T-helper 1 cell (primary cell): ENCODE measurements around the gene CFAP99.

ENCODE experiments used
- DNase-seq, 5 donors: peaks; one replicate each; pipeline ENCODE4 v3.0.0-alpha.2; 2012 to 2020

Gene CFAP99

DNA sequence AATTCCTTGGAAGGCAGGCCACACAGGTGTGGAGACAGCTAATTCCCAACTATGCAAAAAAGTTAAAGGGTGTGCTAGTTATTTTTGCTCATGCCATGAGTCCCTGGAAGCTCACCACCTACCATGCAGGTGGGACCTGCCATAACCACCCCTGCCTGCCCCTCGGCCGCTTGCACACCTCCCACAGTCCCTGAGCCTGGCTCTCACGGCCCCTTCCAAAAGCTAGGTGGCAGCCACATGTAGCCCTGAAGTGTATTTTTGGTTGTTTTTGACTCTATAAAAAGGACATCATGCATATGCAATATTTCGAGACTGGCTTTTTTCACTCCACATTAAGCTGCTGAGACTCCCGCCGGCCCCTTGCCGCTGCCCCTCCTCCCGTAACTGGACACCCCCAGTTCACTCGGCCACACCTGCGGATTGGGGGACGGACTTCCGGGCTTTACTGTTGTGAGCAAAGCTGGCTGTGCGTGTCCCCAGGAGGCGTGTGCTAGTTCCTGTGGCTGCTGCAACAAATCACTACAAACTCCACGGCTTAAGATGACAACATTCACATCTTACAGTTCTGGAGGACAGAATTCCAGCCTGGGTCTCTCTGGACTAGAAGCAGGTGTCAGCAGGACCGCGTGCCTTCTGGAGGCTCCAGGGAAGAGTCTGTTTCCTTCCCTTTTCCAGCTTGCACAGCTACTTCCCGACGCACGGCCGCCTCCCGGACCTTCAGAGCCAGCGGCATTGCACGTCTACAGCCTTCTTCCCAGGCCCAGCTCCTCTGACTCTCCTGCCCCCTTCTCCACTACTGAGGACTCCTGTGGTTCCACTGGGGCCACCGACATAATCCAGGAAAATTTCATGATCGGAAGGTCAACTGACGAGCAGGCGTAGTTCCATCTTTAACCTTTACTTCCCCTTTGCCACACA, 25.1 kb upstream of the CFAP99 start:
- no peak for DNase-seq

DNA sequence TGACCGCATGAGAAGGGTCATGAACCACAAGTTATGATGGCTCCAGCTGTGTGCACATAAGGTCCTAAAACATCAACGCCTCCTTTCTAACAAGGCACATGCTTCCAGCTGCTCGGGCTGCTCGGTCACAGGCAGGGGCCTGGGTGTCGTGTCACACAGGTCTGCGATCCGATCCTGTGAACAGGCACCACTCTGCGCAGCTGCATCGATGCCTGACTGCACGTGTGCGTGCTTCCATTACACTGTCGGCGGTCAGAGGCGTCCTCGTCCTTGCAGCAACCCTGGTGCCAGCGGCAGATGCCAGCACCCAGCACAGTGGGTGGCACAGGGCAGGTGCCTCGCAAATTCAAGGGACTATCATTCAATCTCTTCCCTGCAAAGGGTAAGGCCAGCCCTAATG, 24.2 kb upstream of the CFAP99 start:
- no peak for DNase-seq

DNA sequence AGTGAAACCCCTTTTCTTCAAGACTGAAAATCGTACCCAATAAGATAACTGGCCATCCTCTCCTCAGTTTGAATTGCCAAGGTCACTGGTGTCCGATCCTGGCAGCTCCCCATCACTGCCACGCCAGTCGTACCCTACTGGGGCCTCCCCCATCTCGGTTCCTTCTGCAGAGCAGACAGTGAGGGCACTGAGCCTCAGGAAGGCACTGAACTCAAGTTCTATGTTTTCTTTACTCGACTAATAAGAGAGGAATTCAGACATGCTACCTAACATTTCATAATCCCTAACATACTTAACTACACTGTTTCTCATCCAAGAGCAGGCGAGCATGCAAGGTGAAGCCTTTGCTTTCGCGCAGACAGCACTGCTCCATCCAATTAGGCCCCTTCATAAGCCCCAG, 23.7 kb upstream of the CFAP99 start:
- DNase-seq, result no peak

DNA sequence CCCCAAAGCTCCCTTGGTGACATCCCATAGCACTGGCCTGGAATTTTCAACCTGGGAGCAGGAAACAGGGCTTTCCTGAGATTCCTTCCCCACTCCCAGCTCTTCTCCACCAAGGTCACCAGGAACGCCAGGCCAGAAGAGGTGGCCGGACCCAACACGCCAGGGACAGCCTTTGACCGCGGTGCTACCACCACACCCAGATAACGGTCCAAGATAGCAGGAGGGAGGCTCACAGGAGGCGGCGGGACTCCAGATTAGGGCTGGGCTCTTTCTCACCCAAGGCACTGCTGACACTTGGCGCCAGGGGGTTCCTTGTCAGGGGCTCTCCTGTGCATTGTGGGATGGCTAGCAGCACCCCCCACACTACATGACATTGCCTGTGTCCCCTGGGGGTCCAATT, 23.2 kb upstream of the CFAP99 start:
- DNase-seq, result no peak

DNA sequence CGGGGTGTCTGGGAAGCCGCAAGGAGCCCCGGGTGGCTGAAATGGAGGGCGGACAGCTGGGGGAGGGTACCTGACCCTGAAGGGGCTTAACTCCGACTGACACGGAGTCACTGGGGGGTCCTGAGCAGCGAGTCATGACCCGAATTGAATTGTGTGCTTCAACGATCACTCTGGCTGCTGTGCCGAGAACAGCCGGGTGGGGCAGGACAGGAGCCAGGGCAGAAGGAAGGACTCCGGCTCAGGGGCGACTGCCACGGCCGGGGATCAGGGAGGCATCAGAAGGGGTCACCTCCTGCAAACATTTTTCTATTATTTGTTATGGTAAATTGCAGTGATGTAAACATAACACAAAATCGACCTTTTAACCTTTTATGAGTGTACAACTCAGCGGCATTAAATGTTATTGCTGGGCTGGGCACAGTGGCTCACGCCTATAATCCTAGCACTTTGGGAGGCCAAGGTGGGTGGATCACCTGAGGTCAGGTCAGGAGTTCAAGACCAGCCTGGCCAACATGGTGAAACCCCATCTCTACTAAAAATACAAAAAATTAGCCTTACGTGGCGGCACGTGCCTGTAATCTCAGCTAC, 21.9 kb upstream of the CFAP99 start:
- no peak for DNase-seq

DNA sequence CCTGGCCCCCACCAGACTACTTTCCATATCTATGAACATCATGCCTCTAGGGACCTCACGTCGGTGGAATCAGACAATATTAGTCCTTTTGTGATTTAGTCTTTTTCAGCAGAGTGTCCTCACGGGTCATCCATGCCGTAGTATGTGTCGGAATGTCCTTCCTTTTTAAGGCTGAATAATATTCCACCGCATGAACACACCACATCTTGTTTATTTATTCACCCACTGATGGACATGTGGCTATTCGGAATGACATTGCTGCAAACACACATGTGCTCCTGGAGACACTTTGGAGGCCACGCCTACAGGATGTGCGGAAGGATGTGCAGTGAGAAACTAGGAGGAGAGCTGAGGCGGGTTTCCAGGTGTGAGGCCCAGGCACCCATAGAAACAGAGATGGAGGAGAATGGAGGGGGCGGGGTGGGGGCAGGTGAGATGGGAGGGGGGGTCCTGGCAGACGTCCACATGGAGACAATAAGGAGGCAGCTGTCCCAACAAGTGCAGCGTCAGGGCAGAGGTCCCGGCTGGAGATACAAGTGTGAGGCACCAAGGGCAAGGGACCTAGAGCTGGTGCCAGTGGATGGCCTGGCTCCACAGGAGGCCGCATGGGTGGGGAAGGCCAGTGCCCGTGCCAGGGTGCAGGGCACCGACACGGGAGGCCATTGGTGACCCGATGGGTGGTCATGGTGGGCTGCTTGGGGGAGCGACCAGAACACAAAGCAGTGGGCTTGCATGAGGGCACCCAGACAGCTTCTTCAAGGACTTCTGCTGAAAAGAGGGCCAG, 21.0 kb upstream of the CFAP99 start:
- no peak for DNase-seq

DNA sequence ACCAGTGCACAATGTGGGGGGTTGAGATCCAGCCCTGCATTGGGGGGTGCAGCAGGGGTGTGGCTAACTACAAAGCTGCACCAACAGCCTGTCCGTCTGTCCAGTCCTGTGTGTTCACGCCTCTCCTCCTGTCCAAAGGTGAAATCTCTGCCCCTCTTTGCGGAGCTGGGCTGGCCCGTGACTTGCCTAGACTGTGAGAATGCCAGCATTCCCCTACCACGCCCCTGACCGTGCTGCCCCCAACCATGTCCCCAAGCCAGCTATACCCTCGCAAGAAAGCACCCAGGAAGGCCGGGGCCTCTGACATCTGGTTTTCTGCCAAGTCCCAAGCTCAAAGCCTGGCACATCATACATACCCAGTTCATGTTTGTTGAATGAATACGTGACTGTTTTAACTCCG, 19.5 kb upstream of the CFAP99 start:
- DNase-seq, result no peak

DNA sequence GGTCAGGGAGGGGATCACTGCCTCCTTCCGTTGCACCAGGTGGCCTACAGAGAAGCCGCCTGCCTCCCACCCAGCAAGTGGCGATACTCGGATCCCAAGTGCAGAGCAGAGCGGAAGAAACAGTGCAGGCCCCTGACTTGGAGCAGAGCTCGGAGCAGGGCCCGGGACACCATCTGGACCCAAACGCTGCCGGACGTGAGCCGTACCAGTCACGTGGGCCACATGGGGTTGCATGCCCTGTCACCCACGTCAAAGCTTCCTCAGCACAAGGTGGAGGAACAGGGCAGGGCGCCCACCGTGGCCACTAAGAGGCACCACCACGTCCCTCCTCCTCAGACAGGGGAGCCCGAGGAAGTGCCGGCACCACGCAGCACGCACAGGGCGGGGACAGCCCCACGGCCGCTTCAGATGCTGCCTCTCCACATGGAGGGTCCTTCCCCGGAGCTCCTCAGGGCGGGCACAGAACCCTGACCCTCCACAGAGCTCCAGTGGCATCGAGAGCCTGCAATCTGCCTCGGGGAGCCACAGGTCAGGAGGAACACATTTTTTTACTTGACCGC, 19.0 kb upstream of the CFAP99 start:
- DNase-seq, result no peak

DNA sequence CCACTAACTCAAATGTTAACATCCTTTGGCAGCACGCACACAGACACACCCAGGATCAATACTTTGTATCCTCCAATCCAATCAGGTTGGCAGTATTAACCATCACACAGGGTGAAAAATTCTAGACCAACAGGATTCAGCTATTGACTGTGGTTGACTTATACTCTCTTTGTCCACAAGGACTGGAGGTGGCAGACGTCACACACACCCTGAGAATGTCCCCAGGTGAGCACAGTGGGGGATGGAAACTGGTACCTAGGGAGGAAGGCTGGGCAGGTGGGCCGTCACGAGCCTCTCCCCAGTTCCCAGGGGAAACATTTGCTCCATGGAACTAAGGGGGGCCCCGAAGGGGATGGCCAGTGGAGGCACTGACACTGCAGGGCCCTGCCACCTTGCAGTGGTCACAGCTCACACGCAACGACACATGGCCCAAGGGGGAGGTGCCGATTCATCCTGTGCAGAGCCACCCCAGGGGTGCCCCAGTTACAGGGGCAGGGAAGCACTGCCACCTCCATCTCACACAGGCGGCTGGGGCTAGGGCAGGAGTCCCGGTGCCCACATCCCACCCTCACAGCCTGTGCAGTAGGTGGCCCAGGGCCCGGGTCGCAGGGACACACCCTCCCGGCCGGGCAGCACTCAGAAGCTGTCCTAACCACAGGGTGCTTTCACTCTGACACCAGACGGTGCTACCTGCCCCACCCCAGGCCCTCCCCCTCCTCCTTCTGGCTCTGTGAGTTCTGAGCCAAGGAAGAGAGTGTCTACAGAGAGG, 17.7 kb upstream of the CFAP99 start:
- peak in 1 of 5 donors; percentile 43 for DNase-seq

DNA sequence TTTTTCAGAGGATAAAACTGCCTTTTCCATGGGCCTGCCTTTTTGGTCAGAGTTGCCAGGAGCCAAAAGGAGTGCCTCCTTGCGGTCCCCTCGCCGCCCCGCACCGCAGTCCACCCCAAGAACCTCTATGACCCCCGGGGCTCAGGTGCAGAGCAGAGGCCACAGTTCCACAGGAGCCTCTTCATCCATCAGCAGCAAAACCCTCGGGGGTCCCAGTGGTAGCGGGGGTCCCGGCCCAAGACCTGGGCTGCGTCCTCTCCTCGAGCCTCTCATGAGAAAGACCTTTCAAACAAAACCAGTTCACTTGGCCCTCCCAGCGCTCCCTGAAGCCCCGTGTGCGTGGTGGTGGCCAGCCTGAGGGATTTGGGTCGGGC, 17.2 kb upstream of the CFAP99 start:
- no peak for DNase-seq

DNA sequence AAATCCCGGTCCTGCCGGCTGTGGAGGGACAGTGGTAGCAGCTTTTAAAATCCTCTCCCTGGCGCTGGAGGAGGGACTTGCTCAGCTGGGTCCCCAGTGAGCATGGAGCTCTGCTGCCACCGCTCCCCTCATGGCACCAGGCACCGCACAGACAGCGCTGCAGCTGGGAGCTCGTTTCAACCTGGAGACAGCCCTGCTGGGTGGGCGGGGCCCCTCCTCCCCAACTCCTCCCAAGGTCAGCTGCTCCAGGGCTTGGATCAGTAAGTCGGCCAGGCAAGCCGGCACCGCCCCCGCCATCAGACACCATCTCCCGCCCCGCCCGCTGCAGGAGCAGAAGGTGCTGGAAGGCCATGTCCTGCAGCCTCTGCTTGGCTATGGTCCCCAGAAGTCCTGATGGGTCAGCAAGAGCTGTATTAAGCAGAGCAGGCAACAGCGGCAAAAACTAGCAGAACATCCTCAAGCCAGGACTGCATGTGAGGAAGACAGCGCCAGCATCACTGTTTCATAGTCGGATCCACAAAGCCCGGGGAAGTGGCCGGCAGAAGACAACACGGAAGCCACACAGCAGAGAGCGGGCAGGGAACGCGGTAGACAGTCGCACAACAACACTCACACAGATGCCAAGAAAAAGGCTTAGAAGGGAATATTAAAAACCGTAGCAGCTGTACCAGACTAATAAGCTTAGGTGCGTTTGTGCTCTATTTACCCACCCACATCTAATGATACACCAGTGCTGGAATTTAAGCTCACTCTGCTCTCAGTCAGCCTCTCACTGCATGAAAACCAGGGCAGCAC, 16.5 kb upstream of the CFAP99 start:
- DNase-seq, result no peak

DNA sequence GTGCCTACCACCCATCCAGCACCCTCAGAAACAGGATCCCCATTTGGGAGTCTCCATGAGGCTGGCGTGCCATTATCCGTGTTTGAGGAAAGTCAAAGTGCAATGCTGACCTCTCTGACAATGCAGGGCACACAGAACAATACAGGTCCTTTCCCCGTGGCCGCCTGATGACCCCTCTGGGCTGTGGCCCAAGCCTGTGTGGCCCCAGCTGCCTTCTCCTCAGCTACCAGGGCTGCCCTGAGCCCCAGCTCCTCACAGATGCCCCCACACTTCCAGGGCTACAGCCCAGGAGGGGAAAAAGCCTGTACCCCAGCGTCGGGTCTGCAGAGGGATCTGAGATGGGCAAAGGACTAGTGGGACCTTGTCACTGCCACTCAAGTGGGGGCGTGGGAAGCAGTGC, 15.8 kb upstream of the CFAP99 start:
- DNase-seq, result no peak

DNA sequence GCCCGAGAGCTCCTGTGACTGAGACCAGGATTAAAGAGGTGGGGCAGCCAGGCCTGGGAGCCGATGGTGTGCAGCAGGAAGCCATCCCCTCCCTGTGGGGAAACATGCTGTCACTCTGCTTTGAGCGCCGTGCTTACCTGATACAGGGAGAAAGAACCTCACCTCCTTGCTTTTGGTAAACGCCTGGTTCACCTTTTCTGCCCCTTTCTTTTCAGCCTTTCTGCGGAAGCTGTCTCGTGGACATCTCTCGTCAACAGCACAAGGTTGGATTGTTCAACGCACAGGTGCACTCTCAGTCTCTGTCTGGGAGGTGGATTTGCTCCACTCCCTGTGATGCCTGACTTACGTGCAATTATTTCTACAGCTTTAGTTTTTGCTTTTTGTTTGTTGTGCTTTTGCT, 12.3 kb upstream of the CFAP99 start:
- DNase-seq, result no peak

DNA sequence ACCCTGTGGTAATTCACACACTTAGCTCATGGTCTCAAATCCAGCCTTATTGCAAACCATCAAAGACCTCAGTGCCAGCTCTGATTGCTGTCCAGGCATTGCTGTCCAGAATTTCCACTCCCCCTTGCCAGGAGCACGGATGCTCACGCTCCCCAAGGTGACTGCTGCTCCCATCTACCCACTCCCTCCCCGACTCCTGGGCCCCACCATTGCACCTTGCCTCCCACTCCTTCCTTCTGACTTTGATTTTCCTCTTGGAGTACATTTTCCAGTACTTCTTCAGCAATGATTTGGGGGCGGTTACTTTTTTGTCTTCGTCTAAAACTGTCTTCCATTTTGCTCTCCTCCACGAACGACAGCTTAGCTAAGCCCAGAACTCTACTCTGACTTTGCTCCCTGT, 11.8 kb upstream of the CFAP99 start:
- DNase-seq, result no peak

DNA sequence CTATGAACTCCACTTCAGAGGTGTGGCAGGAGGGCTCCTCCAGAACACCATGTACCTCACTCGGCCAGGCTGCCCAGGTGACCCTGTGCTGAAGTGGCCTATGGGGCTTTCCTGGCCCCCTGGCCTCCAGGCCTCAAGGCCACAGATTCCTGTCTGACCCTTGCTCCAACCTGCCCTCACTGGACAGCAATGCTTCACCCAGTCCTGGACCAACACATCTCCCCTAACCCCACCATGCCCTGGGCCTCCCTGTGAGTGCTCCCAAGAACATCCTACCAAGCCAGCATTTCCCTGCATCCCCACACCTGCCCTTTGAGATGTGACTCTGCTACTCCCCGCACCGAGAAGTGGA, 10.8 kb upstream of the CFAP99 start:
- DNase-seq, result no peak

DNA sequence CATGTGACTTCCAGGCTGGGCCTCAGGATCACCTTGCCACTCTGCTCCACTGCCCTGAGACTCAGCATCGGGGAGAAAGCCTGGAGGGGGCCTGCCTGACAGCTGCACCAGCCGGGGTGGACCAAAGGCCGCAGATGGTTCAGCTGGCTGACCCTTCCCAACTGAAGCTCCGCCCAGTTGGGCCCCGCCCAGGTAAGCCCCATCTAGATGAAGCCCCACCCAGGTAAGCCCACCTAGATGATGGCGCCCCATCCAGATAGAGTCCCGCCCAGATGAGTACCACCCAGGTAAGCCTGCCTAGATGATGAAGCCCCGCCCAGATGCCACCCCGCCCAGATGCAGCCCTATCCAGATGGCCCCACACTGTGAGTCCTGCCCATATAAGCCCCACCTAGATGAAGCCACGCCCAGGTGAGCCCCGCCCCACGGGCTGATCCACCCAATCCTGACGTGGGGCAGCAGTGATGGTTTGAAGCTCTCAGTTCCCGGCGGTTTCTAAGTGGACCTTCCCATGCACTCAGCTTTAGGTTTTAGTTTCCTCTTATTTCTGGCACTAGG, 10.3 kb upstream of the CFAP99 start:
- peak in 1 of 5 donors; percentile 26 for DNase-seq

DNA sequence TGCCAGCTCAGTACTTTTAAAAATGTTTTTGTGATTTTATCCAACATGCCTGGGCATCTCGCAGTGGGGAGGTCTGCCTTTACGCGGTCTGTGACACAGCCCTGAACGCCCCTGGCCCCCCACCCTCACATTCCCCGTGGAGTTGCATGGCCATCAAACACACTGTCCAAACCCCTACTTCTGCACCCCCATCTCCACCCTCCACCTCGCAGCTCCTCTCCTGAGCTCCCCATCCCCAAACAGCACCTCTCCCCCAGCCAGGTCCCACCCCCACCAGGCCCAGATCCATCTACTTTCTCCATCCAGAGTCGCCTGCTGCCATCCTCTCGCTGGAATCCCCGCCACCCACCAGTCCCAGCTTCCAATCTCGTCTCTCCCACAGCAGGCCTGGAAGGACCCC, 9.8 kb upstream of the CFAP99 start:
- DNase-seq, result no peak

DNA sequence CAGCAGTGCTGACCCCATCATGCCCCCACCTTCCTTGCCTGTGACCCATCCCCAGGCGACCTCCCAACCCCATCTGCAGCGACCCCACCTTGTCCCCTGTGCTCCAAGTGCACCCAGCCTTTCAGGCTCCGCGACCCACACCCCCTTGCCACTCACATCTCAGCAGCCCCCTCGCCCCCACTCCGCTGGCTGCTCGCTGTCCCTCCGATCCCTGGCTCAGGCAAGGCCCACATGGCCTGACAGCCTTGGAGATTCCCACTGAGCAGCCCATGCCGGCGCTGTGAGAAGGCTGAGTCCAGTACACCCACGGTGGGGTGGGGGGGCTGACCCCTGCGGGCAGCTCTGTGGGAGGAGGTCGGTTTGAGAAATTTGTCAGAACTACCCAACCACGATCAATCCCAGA, 9.4 kb upstream of the CFAP99 start:
- DNase-seq, result no peak

DNA sequence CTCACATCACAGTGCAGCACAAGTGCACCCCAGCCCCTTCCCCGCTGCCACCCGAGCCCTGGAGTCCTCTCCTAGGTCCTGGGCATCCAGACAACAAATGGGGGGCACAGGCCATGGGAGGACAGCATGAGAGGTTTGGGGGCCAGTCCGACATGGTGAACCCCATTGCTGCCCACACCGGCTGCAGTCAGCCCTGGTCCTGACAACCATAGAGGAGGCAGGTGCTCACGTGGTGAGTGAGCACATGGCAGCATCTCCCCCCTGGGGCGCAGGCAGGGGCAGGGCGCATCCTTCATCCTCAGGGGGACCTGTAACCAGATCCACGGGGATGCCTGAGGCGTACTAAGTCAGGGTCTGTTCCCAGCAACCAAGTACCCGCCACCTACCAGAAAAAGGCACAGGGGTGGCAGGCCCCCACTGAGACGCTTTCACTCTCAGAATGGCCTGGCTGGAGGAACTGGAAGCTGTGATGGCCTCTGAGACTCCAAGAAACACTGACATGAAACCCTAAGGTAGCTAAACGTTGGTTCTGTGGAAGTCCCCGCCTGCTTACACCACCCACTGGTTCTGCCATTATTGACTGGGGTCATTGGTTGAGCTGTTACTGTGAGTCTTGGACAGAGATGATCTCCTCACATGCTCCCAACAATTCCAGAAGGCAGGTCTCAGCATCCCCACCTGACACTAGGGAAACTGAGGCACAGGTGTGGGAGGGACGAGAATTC, 6.8 kb upstream of the CFAP99 start:
- peak in 1 of 5 donors; percentile 67 for DNase-seq

DNA sequence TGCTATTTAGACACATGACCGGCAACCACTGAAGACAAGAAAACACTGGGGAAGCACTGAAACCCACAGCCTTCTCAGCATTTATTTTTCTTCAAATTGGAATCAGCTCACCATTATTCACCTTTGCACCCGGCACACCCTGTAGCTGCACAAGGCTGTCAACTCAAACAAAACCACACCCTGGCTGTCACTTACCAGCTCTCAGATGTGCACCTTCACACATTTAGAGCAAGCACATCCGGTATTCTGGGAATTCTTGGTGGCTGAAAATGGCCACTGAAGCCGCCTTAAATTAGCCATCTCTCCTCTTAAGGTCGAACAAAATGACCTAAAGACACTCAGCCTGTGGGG, 6.2 kb upstream of the CFAP99 start:
- peak in 4 of 5 donors; percentile 37 to 95 (median 46) for DNase-seq
